ENCODE measurements around the gene OPCML.

DNA sequence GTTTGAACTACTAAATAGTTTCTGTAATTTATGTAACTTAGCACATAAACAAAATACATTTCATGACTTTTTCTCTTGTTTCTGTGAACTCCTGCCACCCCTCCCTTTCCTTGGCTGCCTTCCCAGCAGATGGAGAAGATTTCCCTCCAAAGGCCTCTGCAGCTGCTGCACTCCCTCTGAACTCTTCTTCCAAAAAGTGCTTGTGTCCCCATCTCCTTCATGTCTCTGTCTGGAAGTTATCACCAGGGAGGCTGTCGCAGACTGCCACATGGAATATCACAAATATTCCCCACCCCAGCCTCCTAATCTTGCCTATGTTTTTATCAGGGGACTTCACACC is 1068.3 kb downstream of the OPCML start:
- TF ChIP-seq, protein P1, sequence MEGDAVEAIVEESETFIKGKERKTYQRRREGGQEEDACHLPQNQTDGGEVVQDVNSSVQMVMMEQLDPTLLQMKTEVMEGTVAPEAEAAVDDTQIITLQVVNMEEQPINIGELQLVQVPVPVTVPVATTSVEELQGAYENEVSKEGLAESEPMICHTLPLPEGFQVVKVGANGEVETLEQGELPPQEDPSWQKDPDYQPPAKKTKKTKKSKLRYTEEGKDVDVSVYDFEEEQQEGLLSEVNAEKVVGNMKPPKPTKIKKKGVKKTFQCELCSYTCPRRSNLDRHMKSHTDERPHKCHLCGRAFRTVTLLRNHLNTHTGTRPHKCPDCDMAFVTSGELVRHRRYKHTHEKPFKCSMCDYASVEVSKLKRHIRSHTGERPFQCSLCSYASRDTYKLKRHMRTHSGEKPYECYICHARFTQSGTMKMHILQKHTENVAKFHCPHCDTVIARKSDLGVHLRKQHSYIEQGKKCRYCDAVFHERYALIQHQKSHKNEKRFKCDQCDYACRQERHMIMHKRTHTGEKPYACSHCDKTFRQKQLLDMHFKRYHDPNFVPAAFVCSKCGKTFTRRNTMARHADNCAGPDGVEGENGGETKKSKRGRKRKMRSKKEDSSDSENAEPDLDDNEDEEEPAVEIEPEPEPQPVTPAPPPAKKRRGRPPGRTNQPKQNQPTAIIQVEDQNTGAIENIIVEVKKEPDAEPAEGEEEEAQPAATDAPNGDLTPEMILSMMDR (IDR thresholded peaks at IDR 0.05) = no peak
- TF ChIP-seq EZH2 (IDR thresholded peaks at IDR 0.05; ENCODE audit: borderline replicate concordance, insufficient read depth, low read depth, low read length, poor library complexity, severe bottlenecking) = no peak
